NCI-H748 (cell line): ENCODE data around the gene GRIK3.

Experiments used
- DNase-seq: peaks from one replicate; lab custom pipeline; 2025; ENCODE audit not compliant: unreplicated experiment; lab: John Stamatoyannopoulos, UW

Gene GRIK3

DNA sequence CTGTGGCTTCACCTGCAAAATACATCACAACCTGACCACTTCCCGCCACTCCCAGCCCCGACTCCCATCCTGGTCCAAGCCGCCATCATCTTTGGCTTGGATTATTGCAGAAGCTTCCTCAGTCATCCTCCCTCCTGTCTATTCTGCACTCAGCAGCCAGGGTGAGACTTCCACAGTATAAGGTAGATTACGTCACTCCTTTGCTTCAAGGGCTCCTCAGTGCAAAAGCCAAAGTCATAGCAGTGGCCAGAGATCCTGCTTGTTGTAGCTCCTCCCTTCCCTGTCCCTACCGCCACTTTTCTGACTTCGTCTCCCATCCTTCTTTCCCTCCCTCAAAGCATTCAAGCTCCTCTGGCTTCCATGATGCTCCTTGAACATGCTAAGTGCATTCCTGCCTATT is 152.8 kb downstream of the GRIK3 start:
- DNase-seq: no peak

DNA sequence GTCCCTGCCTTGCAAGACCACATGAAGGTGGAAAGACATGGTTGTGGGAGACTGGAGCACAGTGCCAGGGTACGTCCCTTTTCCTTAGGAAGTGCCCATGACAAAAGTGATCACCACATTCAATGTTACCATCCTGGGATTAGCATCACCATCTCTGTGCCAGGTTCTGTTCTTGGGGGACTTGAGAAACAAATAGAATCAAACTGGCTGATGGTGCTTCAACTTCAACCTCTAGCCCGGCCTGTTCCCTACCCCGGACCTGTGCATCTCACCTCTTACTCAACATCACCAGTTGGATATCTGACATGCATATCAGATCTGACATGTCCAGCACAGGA is 153.3 kb downstream of the GRIK3 start:
- DNase-seq: no peak

- DNase-seq: no peak
These were observed 153.9 kb downstream of the GRIK3 start for GRCh38 chr1:36880155-36881067.

DNA sequence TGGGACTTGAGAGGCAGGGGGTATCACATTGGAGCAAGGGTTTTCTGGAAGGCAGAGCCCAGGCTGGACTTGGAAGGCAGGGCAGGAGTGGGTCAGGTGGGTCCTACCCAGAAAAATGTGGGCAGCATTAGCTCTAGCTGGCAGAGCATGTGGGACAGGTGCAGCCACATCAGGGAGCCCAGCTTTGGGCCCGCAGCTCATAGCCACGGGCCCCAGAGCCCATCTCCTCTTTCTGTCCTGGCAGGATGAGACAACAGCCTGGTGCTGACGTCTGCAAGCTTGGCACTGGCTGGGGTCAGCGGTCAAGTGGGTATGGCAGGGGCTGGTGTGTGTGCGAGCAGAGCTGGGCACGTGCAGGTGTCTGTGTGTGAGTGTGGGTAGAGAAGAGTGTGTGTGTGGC is 154.7 kb downstream of the GRIK3 start:
- no peak for DNase-seq

DNA sequence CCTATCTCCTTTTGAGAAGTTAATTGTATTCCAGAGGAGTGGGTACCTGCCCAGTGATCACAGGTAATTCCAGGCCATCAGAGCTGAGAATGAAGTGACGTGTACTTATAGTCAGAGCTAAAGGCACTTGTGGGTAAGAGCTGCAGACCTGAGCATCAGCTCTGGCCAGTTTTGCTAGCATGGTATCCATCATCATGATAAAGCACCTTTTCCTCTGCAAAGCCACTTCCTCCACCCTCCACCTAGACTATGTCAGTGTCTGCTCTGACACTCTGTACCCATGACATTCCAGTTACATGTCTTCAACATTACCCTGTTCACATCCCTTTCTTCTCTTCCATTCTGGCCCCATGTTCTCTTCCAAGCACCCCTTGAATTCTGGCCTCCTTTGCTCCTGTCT is 157.3 kb downstream of the GRIK3 start:
- no peak for DNase-seq

GRCh38 chr1:36874271-36875060 is 159.8 kb downstream of the GRIK3 start:
- no peak for DNase-seq

GRCh38 chr1:36872858-36873257 is 161.5 kb downstream of the GRIK3 start:
- no peak for DNase-seq

DNA sequence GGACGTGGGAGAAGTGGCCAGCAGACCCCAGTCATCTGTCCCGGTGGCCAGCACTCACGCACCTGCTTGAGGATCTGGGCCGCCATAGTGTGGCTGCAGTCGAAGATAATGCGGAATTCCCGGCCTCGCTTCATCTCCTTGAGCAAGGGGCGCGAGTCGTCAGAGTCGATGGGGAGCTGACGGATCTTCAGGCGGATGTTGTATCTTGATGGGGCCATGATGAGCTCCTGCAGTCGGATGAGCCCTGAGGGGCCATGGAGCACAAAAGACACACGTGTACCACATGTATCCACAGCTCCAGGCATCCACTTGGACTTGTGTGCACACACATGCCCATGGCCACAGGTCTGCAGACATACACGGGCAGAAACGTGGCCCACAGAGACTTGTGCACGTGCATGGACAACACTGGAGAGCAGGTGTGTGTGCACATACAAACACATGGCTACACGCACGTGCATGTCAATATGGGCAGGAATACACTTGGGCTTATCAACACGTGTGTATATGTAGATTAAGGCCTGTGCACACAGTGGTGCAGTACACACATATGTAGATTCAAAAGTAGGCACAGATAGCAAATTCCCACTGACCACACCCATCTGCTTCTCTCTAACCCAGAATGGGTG is 162.1 kb downstream of the GRIK3 start:
- DNase-seq: no peak

DNA sequence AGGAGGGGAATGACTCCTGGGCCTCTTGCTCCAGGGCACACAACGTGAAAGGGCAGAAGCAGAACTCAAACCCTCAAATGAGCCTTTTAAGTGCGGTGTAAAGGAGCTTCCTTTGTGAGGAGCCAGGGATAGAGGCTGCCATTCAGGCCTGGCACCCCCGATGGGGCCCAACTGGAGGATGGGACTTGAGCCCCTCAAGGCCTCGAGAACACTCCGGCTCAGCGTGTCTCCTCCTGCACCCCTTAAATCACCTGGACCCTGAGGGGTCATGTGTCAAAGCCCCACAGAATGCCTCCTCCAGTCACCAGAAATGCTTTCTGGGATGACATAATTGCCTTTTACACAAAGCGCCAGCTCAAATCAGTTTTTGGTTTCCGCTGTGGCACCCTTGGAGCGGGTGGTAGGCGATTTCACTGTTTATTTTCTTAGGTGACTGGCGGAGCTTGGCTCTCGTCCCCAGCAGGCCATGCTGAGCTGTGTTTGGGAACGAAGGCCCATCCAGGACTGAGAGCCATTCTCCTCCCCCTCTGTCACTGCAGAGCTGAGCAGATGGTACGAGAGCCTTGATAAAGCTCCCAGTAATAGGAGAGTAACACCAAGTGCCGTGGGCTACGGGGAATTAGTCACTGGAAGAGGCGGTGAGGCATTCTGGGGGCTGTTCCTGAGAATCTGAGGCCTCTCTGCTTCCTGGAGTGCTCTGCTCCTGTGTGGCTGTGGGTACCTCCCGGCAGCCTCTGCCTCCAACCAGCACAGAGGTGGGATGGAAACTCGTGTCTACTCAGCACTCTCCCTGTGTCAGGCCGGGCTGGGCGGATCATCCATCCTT is 163.0 kb downstream of the GRIK3 start:
- no peak for DNase-seq

GRCh38 chr1:36869826-36870225 is 164.5 kb downstream of the GRIK3 start:
- DNase-seq: no peak

DNA sequence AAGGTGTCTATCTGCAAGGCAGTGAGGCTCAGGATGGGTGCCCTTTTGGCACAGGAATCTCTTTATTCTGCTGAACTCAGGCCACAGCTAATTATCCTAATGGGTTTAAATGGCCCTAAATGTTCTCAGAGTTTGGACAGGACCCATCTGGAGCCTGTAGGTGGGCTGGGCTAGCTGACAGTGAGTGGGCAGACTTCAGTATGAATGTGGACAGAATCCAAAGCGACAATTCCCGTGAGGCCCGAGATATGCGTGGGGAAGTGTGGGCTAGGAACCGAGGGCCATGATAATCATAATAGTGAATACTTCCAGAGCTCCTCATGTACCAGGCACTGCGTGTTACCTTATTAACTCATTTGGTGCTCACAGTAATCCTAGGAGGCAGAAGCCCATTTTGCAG is 165.3 kb downstream of the GRIK3 start:
- no peak for DNase-seq

DNA sequence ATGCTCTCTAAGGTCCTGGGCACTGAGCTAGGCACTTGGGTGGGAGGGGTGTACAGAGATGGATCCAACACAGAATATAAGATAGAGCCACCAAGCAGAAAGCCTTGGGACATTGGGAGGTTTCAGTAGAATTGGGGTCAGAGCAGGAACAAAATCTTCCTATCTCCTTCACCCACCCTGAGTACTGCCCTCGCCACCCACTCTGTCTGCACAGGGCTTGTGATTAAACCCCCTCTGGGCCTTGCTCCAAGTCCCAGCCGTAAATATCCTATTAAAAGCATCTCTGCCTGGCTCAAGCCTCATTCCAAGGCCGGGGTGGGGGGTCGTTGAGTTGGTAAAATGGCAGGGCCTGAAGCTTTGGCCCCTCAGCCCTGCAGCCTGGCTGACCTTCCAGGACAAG is 166.7 kb downstream of the GRIK3 start:
- no peak for DNase-seq

- no peak for DNase-seq
These were observed 168.0 kb downstream of the GRIK3 start for GRCh38 chr1:36866169-36866814.

- no peak for DNase-seq
These were observed 168.8 kb downstream of the GRIK3 start for GRCh38 chr1:36865602-36865900.

GRCh38 chr1:36864823-36865601 is 169.3 kb downstream of the GRIK3 start:
- no peak for DNase-seq

GRCh38 chr1:36864182-36864822 is 170.0 kb downstream of the GRIK3 start:
- DNase-seq: peak; percentile 42

DNA sequence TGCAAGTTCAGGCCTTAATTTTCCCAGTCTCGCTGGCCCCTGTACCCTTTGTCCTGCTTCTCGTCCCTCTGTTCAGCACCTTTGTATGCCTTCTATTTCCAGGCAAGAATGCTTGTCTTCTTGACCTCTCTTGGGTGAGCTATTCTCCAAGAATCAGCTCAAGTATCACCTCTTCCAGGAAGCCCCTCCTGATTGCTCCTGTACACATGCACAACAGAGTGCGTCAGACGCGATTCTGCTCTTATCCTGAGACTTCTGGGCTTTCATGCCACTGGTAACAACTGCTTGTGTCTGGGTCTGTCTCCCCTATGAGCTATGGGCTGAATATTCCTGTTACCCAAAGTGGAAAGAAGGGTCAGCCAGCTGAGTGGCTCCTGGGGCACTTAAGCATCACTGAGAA is 170.8 kb downstream of the GRIK3 start:
- no peak for DNase-seq

GRCh38 chr1:36863061-36863460 is 171.3 kb downstream of the GRIK3 start:
- DNase-seq: no peak

DNA sequence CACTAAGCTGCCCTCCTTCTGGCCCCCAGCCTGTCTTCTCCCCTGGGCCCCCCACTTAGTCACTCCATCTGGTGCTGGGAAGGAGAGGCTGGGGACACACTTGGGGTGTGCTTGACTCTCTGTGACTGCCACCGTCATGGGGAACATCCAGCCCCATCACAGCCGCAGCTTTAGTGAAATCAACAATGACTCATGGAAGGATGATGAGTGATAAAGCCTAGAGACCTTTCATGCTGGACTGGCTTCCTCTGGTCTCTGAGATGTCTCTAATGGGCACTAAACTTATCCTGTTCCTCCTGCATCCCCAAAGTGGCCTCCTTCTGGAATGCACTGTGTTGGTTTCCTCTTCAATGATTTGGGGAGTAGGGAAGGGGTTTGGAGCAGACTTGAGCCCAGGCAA is 172.9 kb downstream of the GRIK3 start:
- no peak for DNase-seq
